GM18498 (cell line): ENCODE data around the gene USP24.
"Not testable (repeated sequence)": the region's sequence is repeated elsewhere in the genome, so short reads cannot be mapped to it uniquely, and the experiment has no call there.

Experiments
- ATAC-seq: cut with Tn5 transposase; IDR thresholded peaks from one replicate; pipeline ENCODE4 v1.9.1; 2021; ENCODE audit warnings: mild to moderate bottlenecking, moderate library complexity; ENCODE audit not compliant: unreplicated experiment

Gene USP24

GRCh38 chr1:55129194-55129728 is 85.9 kb downstream of the USP24 start:
- ATAC-seq, result no peak

- ATAC-seq, result no peak
Observed at GRCh38 chr1:55128418-55128995, 86.7 kb downstream of the USP24 start.

GRCh38 chr1:55127827-55128343 is 87.3 kb downstream of the USP24 start:
- ATAC-seq, result peak; percentile 75

GRCh38 chr1:55124470-55124869 is 90.7 kb downstream of the USP24 start:
- peak; percentile 64 for ATAC-seq

GRCh38 chr1:55120538-55120937 is 94.6 kb downstream of the USP24 start:
- no peak for ATAC-seq

- no peak for ATAC-seq
Observed at GRCh38 chr1:55118651-55119329, 96.4 kb downstream of the USP24 start.

GRCh38 chr1:55117941-55118340 is 97.2 kb downstream of the USP24 start:
- no peak for ATAC-seq

- ATAC-seq, result not testable (repeated sequence)
Observed at GRCh38 chr1:55109005-55109404, 106.2 kb downstream of the USP24 start.

- ATAC-seq, result no peak
Observed at GRCh38 chr1:55107101-55107500, 108.1 kb downstream of the USP24 start.

GRCh38 chr1:55103891-55104290 is 111.3 kb downstream of the USP24 start:
- no peak for ATAC-seq

- ATAC-seq, result no peak
Observed at GRCh38 chr1:55095095-55095494, 120.1 kb downstream of the USP24 start.

GRCh38 chr1:55092475-55092874 is 122.7 kb downstream of the USP24 start:
- ATAC-seq, result no peak

GRCh38 chr1:55089683-55090082 is 125.5 kb downstream of the USP24 start:
- no peak for ATAC-seq

- ATAC-seq, result no peak
Observed at GRCh38 chr1:55088413-55088812, 126.8 kb downstream of the USP24 start.

GRCh38 chr1:55087439-55087838 is 127.7 kb downstream of the USP24 start:
- no peak for ATAC-seq

- no peak for ATAC-seq
Observed at GRCh38 chr1:55084257-55084656, 130.9 kb downstream of the USP24 start.

- no peak for ATAC-seq
Observed at GRCh38 chr1:55081905-55082296, 133.3 kb downstream of the USP24 start.

- no peak for ATAC-seq
Observed at GRCh38 chr1:55081188-55081904, 133.8 kb downstream of the USP24 start.

- ATAC-seq, result no peak
Observed at GRCh38 chr1:55079651-55080050, 135.5 kb downstream of the USP24 start.

- no peak for ATAC-seq
Observed at GRCh38 chr1:55078470-55078869, 136.7 kb downstream of the USP24 start.

- ATAC-seq, result no peak
Observed at GRCh38 chr1:55076356-55076755, 138.8 kb downstream of the USP24 start.

GRCh38 chr1:55074455-55074854 is 140.7 kb downstream of the USP24 start:
- no peak for ATAC-seq
